Measurements from ENCODE around the gene SMG7. TPM values are rescaled to one million over a fixed set of nuclear protein-coding genes. Genes with fewer than 3 reads are reported as not detected.
A peak's percentile ranks its signal among the peaks of the same experiment; 100 is the strongest.

Gene SMG7
- polyA plus RNA-seq, 2 of the 4 experiments (the other 2 are of a cell fraction), result 27.2 to 51.3 TPM

GRCh38 chr1:183508694-183509093 lies 36.4 kb downstream of the SMG7 start:
- Histone ChIP-seq H3K9me3 (no peaks in the 10 kb centered on the region), H3K27ac (no peak overlapping the region), H3K4me3 (no peak overlapping the region), H3K4me1 (peaks cover 17% of the 10 kb centered on the region), H3K4me2 (no peak overlapping the region)
- ATAC-seq (no peak), DNase-seq (ENCODE audit: low read depth in 1 of 2, low spot score in 1 of 2) (no peak), FAIRE-seq (no peak)
- ChIA-PET CTCF (no interaction called here), POLR2A (no interaction called here)
- TF ChIP-seq ELK1 (IDR thresholded peaks at IDR 0.05; ENCODE audit: low read depth, low read length), result no peak
- TF ChIP-seq REST (IDR thresholded peaks at IDR 0.05), result no peak
- TF ChIP-seq ZFP36 (IDR thresholded peaks at IDR 0.05; ENCODE audit: borderline replicate concordance, partially characterized antibody), result no peak
- TF ChIP-seq PHF8 (IDR thresholded peaks at IDR 0.05; ENCODE audit: borderline replicate concordance, low read depth), result no peak
- TF ChIP-seq ZNF302 (CRISPR knock-in tag; IDR thresholded peaks at IDR 0.05), result no peak
- TF ChIP-seq CEBPB (IDR thresholded peaks at IDR 0.05), result no peak
- TF ChIP-seq HOXB5 (CRISPR knock-in tag; IDR thresholded peaks at IDR 0.05), result no peak
- no peak for TF ChIP-seq ZSCAN20 (CRISPR knock-in tag; IDR thresholded peaks at IDR 0.05)
- TF ChIP-seq EHMT2 (IDR thresholded peaks at IDR 0.05; ENCODE audit: low read depth), result no peak
- no peak for TF ChIP-seq RCOR1 (IDR thresholded peaks at IDR 0.05; ENCODE audit: low read depth, low read length)
- TF ChIP-seq GATA3 (IDR thresholded peaks at IDR 0.05; ENCODE audit: borderline replicate concordance), result no peak
- TF ChIP-seq USF2 (IDR thresholded peaks at IDR 0.05), result no peak
- no peak for TF ChIP-seq TFCP2L1 (CRISPR knock-in tag; IDR thresholded peaks at IDR 0.05)
- TF ChIP-seq JUN (IDR thresholded peaks at IDR 0.05), result no peak
- TF ChIP-seq SMC3 (IDR thresholded peaks at IDR 0.05), result no peak
- TF ChIP-seq MAX (IDR thresholded peaks at IDR 0.05), result no peak
- no peak for TF ChIP-seq ESRRA (IDR thresholded peaks at IDR 0.05; ENCODE audit: borderline replicate concordance, low read length)
- no peak for TF ChIP-seq E2F6 (IDR thresholded peaks at IDR 0.05; ENCODE audit: borderline replicate concordance, low read depth)
- no peak for TF ChIP-seq ZC3H11A (IDR thresholded peaks at IDR 0.05)
- TF ChIP-seq EP300 (IDR thresholded peaks at IDR 0.05), result no peak
- 83% methylated on average over 1 of the region's 1 CpG for WGBS (ENCODE audit: missing lambda C conversion rate)

- Histone ChIP-seq H3K27ac (no peak overlapping the region), H3K4me1 (peaks cover 45% of the 10 kb centered on the region), H3K9me3 (no peaks in the 10 kb centered on the region), H3K4me2 (0 out of 3 replicates have a peak overlapping the region, but pooled peaks have one; percentile 68), H3K4me3 (no peak overlapping the region)
- ChIA-PET POLR2A (no interaction called here), CTCF (interaction anchor here (1.1 kb wide), 1 partner anchor 31 kb away, joined by 3 read pairs; no protein-coding TSS in a partner anchor)
- FAIRE-seq, result no peak
- 81% methylated on average over 2 of the region's 2 CpGs for WGBS (ENCODE audit: missing lambda C conversion rate)
- DNase-seq (ENCODE audit: low read depth in 1 of 2, low spot score in 1 of 2), result no peak
- ATAC-seq, result no peak
- TF ChIP-seq REST (IDR thresholded peaks at IDR 0.05) (no peak), HOXB5 (CRISPR knock-in tag; IDR thresholded peaks at IDR 0.05) (no peak), JUN (IDR thresholded peaks at IDR 0.05) (no peak), USF2 (IDR thresholded peaks at IDR 0.05) (no peak), ATOH8 (CRISPR knock-in tag; IDR thresholded peaks at IDR 0.05; ENCODE audit: low read depth) (no peak), SREBF2 (IDR thresholded peaks at IDR 0.05) (no peak), HEYL (CRISPR knock-in tag; IDR thresholded peaks at IDR 0.05) (no peak), CBX8 (IDR thresholded peaks at IDR 0.05) (no peak), ELK1 (IDR thresholded peaks at IDR 0.05; ENCODE audit: low read depth, low read length) (no peak)
Observed at GRCh38 chr1:183512450-183512849, 40.2 kb downstream of the SMG7 start.
